Upper lobe of right lung (tissue), 1 donor: Measurements from ENCODE around the gene TSSK3. TPM values are rescaled to one million over a fixed set of nuclear protein-coding genes. Genes with fewer than 3 reads are reported as not detected.
"Not testable (repeated sequence)": the region's sequence is repeated elsewhere in the genome, so short reads cannot be mapped to it uniquely, and the experiment has no call there.

Source experiments
- ATAC-seq: fragments of 200-7000 bp; cut with Tn5 transposase; one replicate; pipeline ENCODE4 v1.9.1; 2020; ENCODE audit warnings: mild to moderate bottlenecking, moderate library complexity
- DNase-seq: peaks from one replicate; pipeline ENCODE4 v3.0.0-alpha.2; 2020
- H3K27ac ChIP-seq: fragments of 200-600 bp; one replicate; pipeline ENCODE4 v1.8.0; 2022
- H3K27me3 ChIP-seq: fragments of 200-600 bp; one replicate; pipeline ENCODE4 v1.8.0; 2022; ENCODE audit warnings: mild to moderate bottlenecking
- H3K36me3 ChIP-seq: fragments of 200-600 bp; one replicate; pipeline ENCODE4 v1.8.0; 2022
- H3K4me1 ChIP-seq: fragments of 200-600 bp; one replicate; pipeline ENCODE4 v1.8.0; 2022
- H3K4me3 ChIP-seq: fragments of 200-600 bp; one replicate; pipeline ENCODE4 v1.8.0; 2022; ENCODE audit warnings: mild to moderate bottlenecking
- H3K9me3 ChIP-seq: fragments of 200-600 bp; one replicate; pipeline ENCODE4 v1.8.0; 2022
- intact Hi-C: fragments of 100-400 bp; cut with DNase I; formaldehyde crosslinking; loops from one replicate; pipeline ENCODE4 v1.11.0; 2022
- total RNA-seq: library from RNA; stranded (reverse); fragmentation: NEBNext Ultra II Directional; extraction: Animal tissue kit (Norgen Biotek cat#: 25700); gene quantifications from one replicate; pipeline ENCODE4 v1.2.1, GENCODE V29; 2021
- TF ChIP-seq, protein P1 (sequence below): fragments of 200-600 bp; IDR thresholded peaks from one replicate; pipeline ENCODE4 v1.8.0; 2022; ENCODE audit warnings: antibody characterized with exemption
- donor health status: DM: no; HTN: yes; CAD: no; lungs with severe emphysema.

Gene TSSK3
- total RNA-seq, 1 donor from 2014 or later: 2.5 TPM

GRCh38 chr1:32393832-32394140 lies 31.4 kb downstream of the TSSK3 start:
- intact Hi-C loops: no loop called here
- H3K4me1 ChIP-seq: peaks cover 20% of the 10 kb centered on the region
- H3K9me3 ChIP-seq: no peaks in the 10 kb centered on the region
- DNase-seq (no peak), ATAC-seq (peak; percentile 35)
- no peaks in the 10 kb centered on the region for H3K27me3 ChIP-seq
- H3K4me3 ChIP-seq: peak overlapping the region; percentile 96
- peaks cover 20% of the 10 kb centered on the region for H3K36me3 ChIP-seq
- H3K27ac ChIP-seq: peak overlapping the region; percentile 88
- TF ChIP-seq, protein P1, sequence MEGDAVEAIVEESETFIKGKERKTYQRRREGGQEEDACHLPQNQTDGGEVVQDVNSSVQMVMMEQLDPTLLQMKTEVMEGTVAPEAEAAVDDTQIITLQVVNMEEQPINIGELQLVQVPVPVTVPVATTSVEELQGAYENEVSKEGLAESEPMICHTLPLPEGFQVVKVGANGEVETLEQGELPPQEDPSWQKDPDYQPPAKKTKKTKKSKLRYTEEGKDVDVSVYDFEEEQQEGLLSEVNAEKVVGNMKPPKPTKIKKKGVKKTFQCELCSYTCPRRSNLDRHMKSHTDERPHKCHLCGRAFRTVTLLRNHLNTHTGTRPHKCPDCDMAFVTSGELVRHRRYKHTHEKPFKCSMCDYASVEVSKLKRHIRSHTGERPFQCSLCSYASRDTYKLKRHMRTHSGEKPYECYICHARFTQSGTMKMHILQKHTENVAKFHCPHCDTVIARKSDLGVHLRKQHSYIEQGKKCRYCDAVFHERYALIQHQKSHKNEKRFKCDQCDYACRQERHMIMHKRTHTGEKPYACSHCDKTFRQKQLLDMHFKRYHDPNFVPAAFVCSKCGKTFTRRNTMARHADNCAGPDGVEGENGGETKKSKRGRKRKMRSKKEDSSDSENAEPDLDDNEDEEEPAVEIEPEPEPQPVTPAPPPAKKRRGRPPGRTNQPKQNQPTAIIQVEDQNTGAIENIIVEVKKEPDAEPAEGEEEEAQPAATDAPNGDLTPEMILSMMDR: no peak

- Histone ChIP-seq H3K27me3 (no peaks in the 10 kb centered on the region), H3K4me3 (peak within 1 kb of the TSS; percentile 96), H3K9me3 (no peaks in the 10 kb centered on the region), H3K4me1 (peaks cover 20% of the 10 kb centered on the region), H3K27ac (peak within 1 kb of the TSS; percentile 88), H3K36me3 (peaks cover 15% of the 10 kb centered on the region)
- intact Hi-C loops: no loop called here
- peak; percentile 99 for ATAC-seq
- DNase-seq: peak; percentile 99
- TF ChIP-seq, protein P1: no peak
Measured at GRCh38 chr1:32394141-32394889, 32.0 kb downstream of the TSSK3 start, which contains the start of gene BSDC1. Gene BSDC1, minus strand, starts transcription at chr1:32394441. Its CDS starts 27 bp downstream, at chr1:32394414.

DNA sequence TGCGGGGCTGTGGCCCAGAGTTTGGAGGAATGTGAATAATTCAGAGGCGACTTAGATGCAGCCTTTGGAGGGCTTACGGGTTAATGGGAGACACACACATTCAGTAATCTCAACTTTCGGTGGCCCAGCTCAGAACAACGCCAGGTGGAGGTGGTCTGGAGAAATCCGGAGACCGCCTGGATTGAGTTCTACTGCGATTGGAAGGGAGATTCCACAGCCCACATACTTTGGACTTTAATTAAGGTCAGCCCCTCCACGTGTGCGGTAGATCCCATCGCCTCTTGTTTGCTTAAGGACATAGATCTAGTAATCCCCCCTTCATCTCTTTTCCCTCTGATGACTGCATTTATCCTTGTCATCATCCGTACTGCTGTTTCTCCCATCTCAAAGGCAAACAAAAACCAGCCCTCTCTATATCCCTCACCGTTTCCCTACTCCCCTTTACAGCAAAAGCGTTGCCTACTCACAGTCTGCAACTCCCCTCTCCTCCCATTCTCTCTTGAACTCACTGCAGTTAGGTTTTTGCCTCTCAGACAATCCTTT lies 32.6 kb downstream of the TSSK3 start:
- Histone ChIP-seq H3K4me1 (peaks cover 20% of the 10 kb centered on the region), H3K4me3 (peak overlapping the region; percentile 96), H3K27me3 (no peaks in the 10 kb centered on the region), H3K36me3 (peaks cover 8% of the 10 kb centered on the region), H3K27ac (peak overlapping the region; percentile 88), H3K9me3 (no peaks in the 10 kb centered on the region)
- TF ChIP-seq, protein P1: no peak
- ATAC-seq (no peak), DNase-seq (no peak)
- intact Hi-C loops: no loop called here

DNA sequence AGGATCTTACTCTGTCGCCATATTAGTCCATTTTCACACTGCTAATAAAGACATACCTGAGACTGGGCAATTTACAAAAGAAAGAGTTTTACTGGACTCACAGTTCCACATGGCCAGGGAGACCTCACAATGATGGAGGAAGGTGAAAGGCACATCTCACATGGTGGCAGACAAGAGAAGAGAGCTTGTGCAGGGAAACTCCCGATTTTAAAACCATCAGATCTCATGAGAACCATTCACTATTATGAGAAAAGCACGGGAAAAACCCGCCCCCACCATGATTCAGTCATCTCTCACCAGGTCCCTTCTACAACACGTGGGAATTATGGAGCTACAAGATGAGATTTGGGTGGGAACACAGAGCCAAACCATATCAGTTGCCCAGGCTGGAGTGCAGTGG lies 34.2 kb downstream of the TSSK3 start:
- H3K4me3 ChIP-seq, DNase-seq, H3K27me3 ChIP-seq, ATAC-seq, intact Hi-C loops, H3K9me3 ChIP-seq, H3K36me3 ChIP-seq, H3K27ac ChIP-seq: not testable (repeated sequence)
- peaks cover 20% of the 10 kb centered on the region for H3K4me1 ChIP-seq

DNA sequence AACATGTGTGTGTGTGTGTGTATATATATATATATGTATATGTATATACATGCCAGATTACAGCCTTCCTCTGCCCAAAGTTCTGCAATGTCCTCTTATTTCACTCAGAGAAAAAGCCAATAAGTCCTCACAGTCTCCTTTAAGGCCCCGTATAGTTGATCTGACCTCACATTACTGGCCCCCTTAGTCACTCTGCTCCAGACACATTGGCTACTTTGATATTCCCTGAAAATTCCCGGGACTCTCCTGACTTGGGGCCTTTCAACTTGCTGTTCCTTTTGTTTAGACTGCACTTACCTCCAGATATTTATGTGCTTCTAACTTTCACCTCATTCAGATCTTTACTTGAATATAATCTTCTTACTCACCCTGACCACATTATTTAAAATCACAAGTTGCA lies 36.1 kb downstream of the TSSK3 start:
- no peaks in the 10 kb centered on the region for H3K27me3 ChIP-seq
- no peaks in the 10 kb centered on the region for H3K36me3 ChIP-seq
- TF ChIP-seq, protein P1: no peak
- ATAC-seq (no peak), DNase-seq (no peak)
- no peak overlapping the region for H3K4me3 ChIP-seq
- H3K9me3 ChIP-seq: no peaks in the 10 kb centered on the region
- peaks cover 4% of the 10 kb centered on the region for H3K4me1 ChIP-seq
- no peak overlapping the region for H3K27ac ChIP-seq
- intact Hi-C loops: no loop called here

DNA sequence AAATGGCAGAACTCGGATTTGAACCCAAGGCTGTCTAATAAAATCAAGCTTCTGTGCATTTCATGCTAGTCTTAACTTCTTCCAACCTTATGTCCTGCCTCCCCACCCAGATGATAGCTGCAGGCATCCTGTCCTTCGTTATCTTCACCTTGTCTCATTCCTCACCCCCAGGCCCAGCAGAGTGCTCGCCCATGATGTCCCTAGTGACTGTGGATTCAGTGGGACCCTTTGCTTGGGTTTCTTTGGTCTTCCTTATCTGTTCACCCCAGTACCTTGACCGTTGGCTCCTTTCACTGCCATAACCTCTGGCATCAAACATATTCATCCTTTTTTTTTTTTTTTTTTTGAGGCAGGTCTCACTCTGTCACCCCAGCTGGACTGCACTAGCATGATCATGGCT lies 37.5 kb downstream of the TSSK3 start:
- intact Hi-C loops: no loop called here
- ATAC-seq: no peak

More for the DNA sequence above, 37.5 kb downstream of the TSSK3 start:
- Histone ChIP-seq H3K27ac (no peak overlapping the region), H3K4me3 (no peak overlapping the region), H3K27me3 (no peaks in the 10 kb centered on the region), H3K4me1 (no peaks in the 10 kb centered on the region), H3K9me3 (no peaks in the 10 kb centered on the region), H3K36me3 (no peaks in the 10 kb centered on the region)
- TF ChIP-seq, protein P1: no peak
- no peak for DNase-seq
